ENCODE measurements around the gene ZFP36.

Gene ZFP36

DNA sequence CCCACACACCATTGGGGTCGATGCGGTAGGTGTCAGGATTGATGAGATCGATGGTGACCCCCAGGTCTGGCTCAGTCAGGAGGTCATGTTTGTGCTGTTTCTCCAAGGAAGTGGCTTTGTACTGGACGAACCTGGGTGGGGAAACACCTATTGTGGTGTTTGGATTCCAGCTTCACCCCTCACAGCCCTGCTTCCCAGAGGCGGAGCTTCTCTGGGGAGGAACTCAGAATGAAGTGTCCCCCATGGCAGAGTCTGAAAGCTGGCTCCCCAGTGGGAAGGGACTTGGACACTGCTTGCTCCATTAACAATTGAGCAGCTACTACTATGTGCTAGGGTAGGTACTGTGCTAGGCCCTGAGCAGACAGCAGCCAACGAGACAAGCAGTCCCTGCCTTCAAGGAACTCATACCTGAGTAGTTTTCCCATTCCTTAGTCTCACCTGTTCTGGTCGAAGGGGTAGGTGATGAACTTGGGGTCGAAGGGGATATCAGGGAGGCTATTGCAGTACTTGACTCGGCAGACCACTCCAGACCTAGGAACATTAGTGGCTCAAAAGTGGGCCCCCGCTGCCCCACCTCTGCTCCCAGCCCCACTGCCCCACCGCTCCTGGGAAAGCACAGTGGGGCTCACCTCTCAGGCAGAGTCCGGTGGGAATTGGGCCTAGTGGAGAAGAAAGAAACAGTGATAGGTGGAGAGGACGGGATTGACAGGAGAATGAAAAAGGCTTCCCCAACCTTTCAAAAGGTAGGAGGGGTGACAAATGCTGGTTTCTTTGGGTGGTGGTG is 16.8 kb upstream of the ZFP36 start:
- no peak for TF ChIP-seq YY1 (IDR thresholded peaks at IDR 0.05; ENCODE audit: low read depth)

DNA sequence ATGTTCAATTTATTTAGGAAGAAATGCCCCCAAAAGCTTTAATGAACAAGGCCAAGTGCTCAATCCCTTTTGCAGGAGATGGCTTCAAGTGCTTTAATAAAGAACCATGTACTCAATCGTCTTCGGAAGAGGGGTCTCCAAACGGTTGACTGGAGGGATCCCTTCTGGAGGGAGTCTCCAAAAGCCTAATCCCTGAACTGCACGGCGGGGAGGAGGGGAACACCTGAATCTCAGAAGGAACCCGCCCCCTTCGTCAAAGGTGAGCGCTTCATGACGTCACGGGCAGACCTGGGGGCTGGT is 16.2 kb upstream of the ZFP36 start:
- TF ChIP-seq USF1 (IDR thresholded peaks at IDR 0.05), result peak; percentile 25; the same call in 1 of the 2 replicates
- no peak for TF ChIP-seq ZBTB7A (IDR thresholded peaks at IDR 0.05; ENCODE audit: low read depth)
- peak; percentile 94 for TF ChIP-seq CREB1 (IDR thresholded peaks at IDR 0.05; ENCODE audit: low read depth)
- TF ChIP-seq EP300 (IDR thresholded peaks at IDR 0.05; ENCODE audit: borderline replicate concordance), result no peak
- TF ChIP-seq CEBPB (IDR thresholded peaks at IDR 0.05), result no peak

GRCh38 chr19:39390751-39391437 is 15.8 kb upstream of the ZFP36 start, which contains the start of the genes MED29 and PAF1:
Gene MED29 (plus strand): TSS chr19:39391378. CDS start chr19:39391423, 45 bp downstream.
Gene PAF1 (minus strand): TSS chr19:39391106. CDS start chr19:39390864, 242 bp downstream.
- TF ChIP-seq NFIC (IDR thresholded peaks at IDR 0.05) (0 out of 2 replicates have a peak, but pooled peaks have one; percentile 20), EP300 (IDR thresholded peaks at IDR 0.05; ENCODE audit: borderline replicate concordance) (peak; percentile 27; the same call in 1 of the 2 replicates), USF1 (IDR thresholded peaks at IDR 0.05) (no peak), YY1 (IDR thresholded peaks at IDR 0.05; ENCODE audit: low read depth) (peak; percentile 92), TAF1 (IDR thresholded peaks at IDR 0.05; ENCODE audit: low read depth) (peak; percentile 83), FOXM1 (IDR thresholded peaks at IDR 0.05; ENCODE audit: borderline replicate concordance, low read depth) (no peak), EGR1 (IDR thresholded peaks at IDR 0.05) (0 out of 2 replicates have a peak, but pooled peaks have one; percentile 22), REST (IDR thresholded peaks at IDR 0.05; ENCODE audit: low read depth) (no peak), CREB1 (IDR thresholded peaks at IDR 0.05; ENCODE audit: low read depth) (peak; percentile 85), TCF12 (IDR thresholded peaks at IDR 0.05; ENCODE audit: low read depth) (peak; percentile 42; the same call in 1 of the 2 replicates), ZBTB7A (IDR thresholded peaks at IDR 0.05; ENCODE audit: low read depth) (peak; percentile 91), TEAD4 (IDR thresholded peaks at IDR 0.05) (peak; percentile 33; the same call in 1 of the 2 replicates), CEBPB (IDR thresholded peaks at IDR 0.05) (0 out of 2 replicates have a peak, but pooled peaks have one; percentile 47), RAD21 (IDR thresholded peaks at IDR 0.05; ENCODE audit: low read depth) (no peak)
- TF ChIP-seq, protein P1, sequence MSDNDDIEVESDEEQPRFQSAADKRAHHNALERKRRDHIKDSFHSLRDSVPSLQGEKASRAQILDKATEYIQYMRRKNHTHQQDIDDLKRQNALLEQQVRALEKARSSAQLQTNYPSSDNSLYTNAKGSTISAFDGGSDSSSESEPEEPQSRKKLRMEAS (IDR thresholded peaks at IDR 0.05), result peak; percentile 47

GRCh38 chr19:39397360-39398296 is 9.0 kb upstream of the ZFP36 start:
- TF ChIP-seq YY1 (IDR thresholded peaks at IDR 0.05; ENCODE audit: low read depth) (no peak), CREB1 (IDR thresholded peaks at IDR 0.05; ENCODE audit: low read depth) (no peak), TCF12 (IDR thresholded peaks at IDR 0.05; ENCODE audit: low read depth) (no peak), FOXM1 (IDR thresholded peaks at IDR 0.05; ENCODE audit: borderline replicate concordance, low read depth) (no peak), NFIC (IDR thresholded peaks at IDR 0.05) (no peak), REST (IDR thresholded peaks at IDR 0.05; ENCODE audit: low read depth) (no peak), RAD21 (IDR thresholded peaks at IDR 0.05; ENCODE audit: low read depth) (peak; percentile 82), USF1 (IDR thresholded peaks at IDR 0.05) (no peak), CEBPB (IDR thresholded peaks at IDR 0.05) (no peak)

All from Ishikawa (cell line).